KMS-11 (cell line): ENCODE measurements around the gene MN1.

Experiments used
- H2AFZ ChIP-seq: fragments of 200-600 bp; sonication (generic); 2 replicates; pipeline ENCODE4 v1.6.1; 2016; ENCODE audit warnings: antibody characterized with exemption, mixed run types, low read depth
- H3K27ac ChIP-seq: fragments of 200-600 bp; sonication (generic); 2 replicates; pipeline ENCODE4 v1.6.1; 2016; ENCODE audit warnings: mild to moderate bottlenecking, mixed run types
- H3K27me3 ChIP-seq: fragments of 200-600 bp; sonication (generic); 2 replicates; pipeline ENCODE4 v1.6.1; 2017; ENCODE audit warnings: mild to moderate bottlenecking, low read depth, mixed run types, moderate library complexity; ENCODE audit not compliant: insufficient read depth
- H3K36me3 ChIP-seq: fragments of 200-600 bp; sonication (generic); 2 replicates; pipeline ENCODE4 v1.6.1; 2017; ENCODE audit warnings: mild to moderate bottlenecking, mixed run types; ENCODE audit not compliant: insufficient read depth
- H3K4me1 ChIP-seq: fragments of 200-600 bp; sonication (generic); 2 replicates; pipeline ENCODE4 v1.6.1; 2016; ENCODE audit warnings: mild to moderate bottlenecking, low read depth, mixed run types; ENCODE audit not compliant: poor library complexity, severe bottlenecking
- H3K4me2 ChIP-seq: fragments of 200-600 bp; sonication (generic); 2 replicates; pipeline ENCODE4 v1.7.0; 2016; ENCODE audit warnings: mild to moderate bottlenecking, mixed run types
- H3K4me3 ChIP-seq: fragments of 200-600 bp; sonication (generic); IDR thresholded peaks from 2 replicates; pipeline ENCODE4 v1.6.1; 2017; ENCODE audit warnings: low read depth, low read length, mixed read lengths; ENCODE audit not compliant: insufficient read depth
- H3K79me2 ChIP-seq: fragments of 200-600 bp; sonication (generic); 2 replicates; pipeline ENCODE4 v1.6.1; 2016; ENCODE audit warnings: low read depth, mixed run types; ENCODE audit not compliant: insufficient read depth
- H3K9ac ChIP-seq: fragments of 200-600 bp; sonication (generic); 2 replicates; pipeline ENCODE4 v1.6.1; 2016; ENCODE audit warnings: mild to moderate bottlenecking, mixed run types
- H4K20me1 ChIP-seq: fragments of 200-600 bp; sonication (generic); 2 replicates; pipeline ENCODE4 v1.6.1; 2016; ENCODE audit warnings: mild to moderate bottlenecking, mixed run types; ENCODE audit not compliant: insufficient read depth
- CTCF ChIP-seq: fragments of 200-600 bp; sonication (generic); conservative IDR thresholded peaks from 2 replicates; pipeline ENCODE4 v1.6.1; 2017; ENCODE audit warnings: low read depth, mild to moderate bottlenecking, antibody characterized with exemption, low read length, moderate library complexity, mixed read lengths

The MN1 gene

GRCh38 chr22:27795053-27795452, 6.5 kb downstream of the MN1 start:
- Histone ChIP-seq H3K4me2 (no peak overlapping the region), H4K20me1 (no peaks in the 10 kb centered on the region), H3K9ac (no peak overlapping the region), H3K36me3 (no peaks in the 10 kb centered on the region), H3K79me2 (no peaks in the 10 kb centered on the region), H3K4me3 (no peak overlapping the region), H2AFZ (no peak overlapping the region), H3K27ac (no peak overlapping the region), H3K4me1 (no peaks in the 10 kb centered on the region), H3K27me3 (no peaks in the 10 kb centered on the region)
- TF ChIP-seq CTCF = no peak

GRCh38 chr22:27794226-27794625, 7.3 kb downstream of the MN1 start:
- no peak for TF ChIP-seq CTCF
- Histone ChIP-seq H3K4me2 (no peak overlapping the region), H3K27ac (no peak overlapping the region), H3K27me3 (no peaks in the 10 kb centered on the region), H3K9ac (no peak overlapping the region), H2AFZ (no peak overlapping the region), H3K36me3 (no peaks in the 10 kb centered on the region), H3K79me2 (no peaks in the 10 kb centered on the region), H3K4me3 (no peak overlapping the region), H4K20me1 (no peaks in the 10 kb centered on the region), H3K4me1 (no peaks in the 10 kb centered on the region)

- no peak overlapping the region for H3K27ac ChIP-seq
- no peak overlapping the region for H3K9ac ChIP-seq
- H3K27me3 ChIP-seq = no peaks in the 10 kb centered on the region
- H2AFZ ChIP-seq = no peak overlapping the region
- H3K4me1 ChIP-seq = no peaks in the 10 kb centered on the region
- TF ChIP-seq CTCF = no peak
- no peaks in the 10 kb centered on the region for H3K36me3 ChIP-seq
- H4K20me1 ChIP-seq = no peaks in the 10 kb centered on the region
- H3K4me3 ChIP-seq = no peak overlapping the region
- no peaks in the 10 kb centered on the region for H3K79me2 ChIP-seq
- no peak overlapping the region for H3K4me2 ChIP-seq
Measured at GRCh38 chr22:27793576-27793975, 8.0 kb downstream of the MN1 start.

- Histone ChIP-seq H3K79me2 (no peaks in the 10 kb centered on the region), H3K27ac (no peak overlapping the region)
- TF ChIP-seq CTCF = no peak
Measured at GRCh38 chr22:27792452-27793161, 8.9 kb downstream of the MN1 start.

More at GRCh38 chr22:27792452-27793161, 8.9 kb downstream of the MN1 start:
- Histone ChIP-seq H3K27me3 (0 out of 2 replicates have a peak, but pooled peaks cover 4% of the 10 kb centered on the region), H3K36me3 (no peaks in the 10 kb centered on the region), H3K4me1 (no peaks in the 10 kb centered on the region), H3K4me3 (no peak overlapping the region), H3K9ac (no peak overlapping the region), H2AFZ (no peak overlapping the region), H3K4me2 (no peak overlapping the region), H4K20me1 (no peaks in the 10 kb centered on the region)
